GM12873 (cell line): ENCODE measurements around the gene SDF4.

Experiments used
- CTCF ChIP-seq: IDR thresholded peaks from 2 replicates; pipeline ENCODE4 v1.5.1; 2012; ENCODE audit warnings: low read depth, mild to moderate bottlenecking, moderate library complexity, low read length, control low read depth; ENCODE audit not compliant: insufficient read depth; ENCODE audit errors: missing control alignments

SDF4 gene

GRCh38 chr1:1194723-1195122 is 37.1 kb downstream of the SDF4 start:
- TF ChIP-seq CTCF, result no peak

GRCh38 chr1:1191734-1192133 is 40.1 kb downstream of the SDF4 start:
- TF ChIP-seq CTCF, result no peak

DNA sequence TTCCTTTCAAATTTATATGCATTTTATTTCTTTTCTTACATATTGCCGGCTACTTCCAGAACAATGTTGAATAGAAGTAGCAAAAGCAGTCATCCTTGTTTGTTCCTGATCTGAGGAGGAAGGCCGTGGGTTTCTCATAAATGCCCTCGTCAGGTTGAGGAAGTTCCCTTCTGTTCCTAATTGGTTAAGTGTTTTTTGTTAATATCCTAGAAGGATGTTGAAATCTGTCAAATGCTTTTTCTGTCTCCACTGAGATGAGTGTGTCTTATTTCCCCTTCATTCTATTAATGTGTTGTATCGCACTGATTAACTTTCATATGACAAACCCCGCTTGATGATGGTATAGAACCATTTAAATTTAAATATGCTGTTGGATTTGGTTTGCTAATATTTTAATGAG is 42.7 kb downstream of the SDF4 start:
- TF ChIP-seq CTCF, result no peak

- TF ChIP-seq CTCF, result no peak
These were observed 43.9 kb downstream of the SDF4 start for GRCh38 chr1:1187938-1188337.

GRCh38 chr1:1185101-1185765 is 46.6 kb downstream of the SDF4 start:
- TF ChIP-seq CTCF, result no peak

- no peak for TF ChIP-seq CTCF
These were observed 47.7 kb downstream of the SDF4 start for GRCh38 chr1:1183833-1184775.

- TF ChIP-seq CTCF, result no peak
These were observed 48.5 kb downstream of the SDF4 start for GRCh38 chr1:1183221-1183747.
